GM12872 (cell line): ENCODE results near the gene GDPGP1.

ENCODE experiments used
- CTCF ChIP-seq: IDR thresholded peaks from 3 replicates; pipeline ENCODE4 v1.5.1; 2011; ENCODE audit warnings: low read depth, mild to moderate bottlenecking, low read length, moderate library complexity; ENCODE audit not compliant: insufficient read depth

GDPGP1 gene

GRCh38 chr15:90234096-90234988 lies at the start of gene GDPGP1:
Gene GDPGP1, plus strand, starts transcription at chr15:90234209. Its CDS starts 6,700 bp downstream, at chr15:90240909.
- no peak for TF ChIP-seq CTCF

- no peak for TF ChIP-seq CTCF
These were observed 49.0 kb upstream of the GDPGP1 start for GRCh38 chr15:90184786-90185704.

GRCh38 chr15:90187257-90187868 lies 46.6 kb upstream of the GDPGP1 start:
- TF ChIP-seq CTCF: no peak

GRCh38 chr15:90188914-90189748 lies 44.9 kb upstream of the GDPGP1 start:
- TF ChIP-seq CTCF: no peak

- TF ChIP-seq CTCF: no peak
These were observed 44.1 kb upstream of the GDPGP1 start for GRCh38 chr15:90189781-90190467.

GRCh38 chr15:90190606-90191343 lies 43.2 kb upstream of the GDPGP1 start:
- TF ChIP-seq CTCF: no peak
